K562 (cell line): ENCODE results near the gene BCL7C.

Experiments used
- MAZ ChIP-seq, 2 experiments: fragments of 450-650 bp in 1 of 2; sonication (generic) in 1 of 2; formaldehyde crosslinking; IDR thresholded peaks in 1 of 2; conservative IDR thresholded peaks in 1 of 2; 2 replicates each; pipeline versions ENCODE4 v1.4.0 to v1.5.0; 2020; ENCODE audit warnings: mild to moderate bottlenecking in 1 of 2, missing genetic modification reagents in 1 of 2
- TF ChIP-seq, protein P1 (sequence below), 3 experiments: IDR thresholded peaks in 2 of 3; conservative IDR thresholded peaks in 1 of 3; 2 replicates each; pipeline ENCODE4 v1.5.1; 2011 to 2012; ENCODE audit warnings: low read length in 3 of 3, mild to moderate bottlenecking in 3 of 3, control low read depth in 2 of 3, improper control_type of control experiment in 1 of 3, inconsistent platforms in 1 of 3, low read depth in 1 of 3, mixed read lengths in 1 of 3, moderate library complexity in 1 of 3; ENCODE audit not compliant: insufficient read depth in 2 of 3

- TF ChIP-seq, protein P1, sequence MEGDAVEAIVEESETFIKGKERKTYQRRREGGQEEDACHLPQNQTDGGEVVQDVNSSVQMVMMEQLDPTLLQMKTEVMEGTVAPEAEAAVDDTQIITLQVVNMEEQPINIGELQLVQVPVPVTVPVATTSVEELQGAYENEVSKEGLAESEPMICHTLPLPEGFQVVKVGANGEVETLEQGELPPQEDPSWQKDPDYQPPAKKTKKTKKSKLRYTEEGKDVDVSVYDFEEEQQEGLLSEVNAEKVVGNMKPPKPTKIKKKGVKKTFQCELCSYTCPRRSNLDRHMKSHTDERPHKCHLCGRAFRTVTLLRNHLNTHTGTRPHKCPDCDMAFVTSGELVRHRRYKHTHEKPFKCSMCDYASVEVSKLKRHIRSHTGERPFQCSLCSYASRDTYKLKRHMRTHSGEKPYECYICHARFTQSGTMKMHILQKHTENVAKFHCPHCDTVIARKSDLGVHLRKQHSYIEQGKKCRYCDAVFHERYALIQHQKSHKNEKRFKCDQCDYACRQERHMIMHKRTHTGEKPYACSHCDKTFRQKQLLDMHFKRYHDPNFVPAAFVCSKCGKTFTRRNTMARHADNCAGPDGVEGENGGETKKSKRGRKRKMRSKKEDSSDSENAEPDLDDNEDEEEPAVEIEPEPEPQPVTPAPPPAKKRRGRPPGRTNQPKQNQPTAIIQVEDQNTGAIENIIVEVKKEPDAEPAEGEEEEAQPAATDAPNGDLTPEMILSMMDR (IDR thresholded peaks at IDR 0.05 in 2 of 3, conservative IDR thresholded peaks at IDR 0.05 in 1 of 3; ENCODE audit: insufficient read depth in 2 of 3, low read depth in 1 of 3, low read length in 3 of 3) = no peak
- no peak for TF ChIP-seq MAZ (CRISPR knock-in tag; conservative IDR thresholded peaks at IDR 0.05 in 1 of 2, IDR thresholded peaks at IDR 0.05 in 1 of 2)
Observed at GRCh38 chr16:30937692-30938091, 43.8 kb upstream of the BCL7C start.
